ENCODE data around the gene RUSF1. TPM values are rescaled to one million over a fixed set of nuclear protein-coding genes. Genes with fewer than 3 reads are reported as not detected.
"Not testable (repeated sequence)": the region's sequence is repeated elsewhere in the genome, so short reads cannot be mapped to it uniquely, and the experiment has no call there.

RUSF1 gene
- polyA plus RNA-seq, 1 donor from 2014 or later: 19.8 TPM

DNA sequence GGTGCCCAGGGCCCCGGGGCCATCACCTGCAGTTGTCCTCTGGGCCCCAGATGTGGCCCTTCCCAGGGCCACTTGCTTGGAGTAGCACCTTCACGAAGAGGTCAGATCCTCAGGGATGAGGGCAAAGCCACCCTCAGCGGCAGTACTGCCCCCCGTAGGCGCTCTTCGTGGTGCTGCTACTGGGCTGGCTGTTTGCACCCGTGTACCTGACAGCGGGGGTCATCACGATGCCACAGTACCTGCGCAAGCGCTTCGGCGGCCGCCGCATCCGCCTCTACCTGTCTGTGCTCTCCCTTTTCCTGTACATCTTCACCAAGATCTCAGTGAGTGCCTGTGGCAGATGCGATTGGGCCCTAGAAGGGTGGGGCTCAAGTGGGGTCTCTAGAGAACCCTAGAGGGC, 22.6 kb downstream of the RUSF1 start:
- H3K4me3 Mint-ChIP-seq: peak overlapping the region in 2 of 4 donors; percentile 18 to 87
- no peak overlapping the region for H3K27ac Mint-ChIP-seq
- H3K36me3 Mint-ChIP-seq: peaks cover 4% of the 10 kb centered on the region
- H3K9me3 Mint-ChIP-seq: peaks cover 0 to 1% (median 0%) of the 10 kb centered on the region in 3 donors
- peaks cover 3 to 5% (median 4%) of the 10 kb centered on the region in 3 donors for H3K4me1 Mint-ChIP-seq
- H3K27me3 Mint-ChIP-seq: peaks cover 5% of the 10 kb centered on the region

DNA sequence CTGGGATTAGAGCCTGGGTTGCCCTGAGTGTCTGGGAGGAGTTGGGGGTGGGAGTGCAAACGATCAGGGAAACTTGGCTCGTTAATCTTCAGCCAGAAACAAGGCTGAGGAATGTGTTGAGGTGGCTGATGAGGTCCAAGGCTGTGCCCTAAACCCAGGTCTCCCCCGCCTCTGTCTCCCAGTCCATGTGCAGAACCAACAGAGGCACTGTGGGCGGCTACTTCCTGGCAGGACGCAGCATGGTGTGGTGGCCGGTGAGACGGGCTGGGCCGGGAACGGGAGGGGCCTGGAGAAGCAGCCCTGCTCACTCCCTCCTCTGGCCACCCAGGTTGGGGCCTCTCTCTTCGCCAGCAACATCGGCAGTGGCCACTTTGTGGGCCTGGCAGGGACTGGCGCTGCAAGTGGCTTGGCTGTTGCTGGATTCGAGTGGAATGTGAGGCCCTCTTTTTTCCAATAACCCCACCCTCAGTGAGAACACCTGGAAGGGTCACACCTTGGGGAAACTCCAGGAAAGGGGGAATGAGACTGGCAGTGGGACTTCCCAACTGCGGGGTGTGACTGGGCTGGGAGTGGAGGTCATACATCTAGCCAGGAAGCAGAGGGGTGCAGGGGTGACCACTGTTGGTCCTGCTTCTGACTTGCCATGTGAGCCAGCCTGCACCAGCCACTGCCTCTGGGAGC, 23.6 kb downstream of the RUSF1 start:
- H3K36me3 Mint-ChIP-seq: peaks cover 2% of the 10 kb centered on the region
- peaks cover 0 to 1% (median 0%) of the 10 kb centered on the region in 3 donors for H3K9me3 Mint-ChIP-seq
- H3K27me3 Mint-ChIP-seq: peaks cover 6% of the 10 kb centered on the region
- peak overlapping the region in 1 of 4 donors; percentile 50 for H3K4me3 Mint-ChIP-seq
- no peak overlapping the region for H3K27ac Mint-ChIP-seq
- peaks cover 3 to 5% (median 4%) of the 10 kb centered on the region in 3 donors for H3K4me1 Mint-ChIP-seq

DNA sequence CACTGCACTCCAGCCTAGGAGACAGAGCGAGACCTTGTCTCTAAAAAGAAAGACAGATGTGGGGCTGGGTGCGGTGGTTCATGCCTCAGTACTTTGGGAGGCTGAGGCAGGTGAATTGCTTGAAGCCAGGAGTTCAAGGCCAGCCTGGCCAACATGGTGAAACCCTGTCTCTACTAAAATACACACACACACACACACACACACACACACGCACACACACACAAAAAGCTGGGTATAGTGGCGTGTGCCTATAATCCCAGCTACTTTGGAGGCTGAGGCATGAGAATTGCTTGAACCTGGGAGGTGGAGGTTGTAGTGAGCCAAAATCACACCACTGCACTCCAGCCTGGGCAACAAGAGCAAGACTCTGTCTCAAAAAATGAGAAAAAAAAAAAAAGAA, 24.1 kb downstream of the RUSF1 start:
- not testable (repeated sequence) for H3K4me3 Mint-ChIP-seq, H3K9me3 Mint-ChIP-seq, H3K4me1 Mint-ChIP-seq, H3K27ac Mint-ChIP-seq, H3K27me3 Mint-ChIP-seq, H3K36me3 Mint-ChIP-seq

DNA sequence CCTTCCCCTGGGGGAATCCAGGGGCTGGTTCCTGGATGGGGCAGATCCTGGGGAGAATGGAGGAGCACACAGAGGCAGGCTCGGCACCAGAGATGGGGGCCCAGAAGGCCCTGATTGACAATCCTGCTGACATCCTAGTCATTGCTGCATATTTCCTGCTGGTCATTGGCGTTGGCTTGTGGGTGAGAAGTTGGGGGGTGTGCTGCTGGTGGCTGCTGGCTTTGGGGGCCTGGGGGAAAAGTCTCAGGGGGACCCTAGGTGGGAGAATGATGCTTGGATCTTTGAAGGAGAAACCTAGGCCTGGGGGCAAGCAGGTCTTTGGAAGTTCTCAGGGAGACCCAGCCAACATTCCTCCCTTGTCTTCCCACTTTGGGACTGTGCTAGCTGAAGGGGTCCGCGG, 25.1 kb downstream of the RUSF1 start, which contains the start of gene SLC5A2:
Gene SLC5A2, plus strand, starts transcription at position 43 of the 400 bp plus-strand sequence. Its CDS starts 14 bp downstream, at position 57.
- peaks cover 4 to 5% (median 4%) of the 10 kb centered on the region in 3 donors for H3K4me1 Mint-ChIP-seq
- peaks cover 0 to 1% (median 0%) of the 10 kb centered on the region in 3 donors for H3K9me3 Mint-ChIP-seq
- H3K4me3 Mint-ChIP-seq: peak within 1 kb of the TSS in 1 of 4 donors; percentile 24
- peaks cover 2% of the 10 kb centered on the region for H3K36me3 Mint-ChIP-seq
- peaks cover 8% of the 10 kb centered on the region for H3K27me3 Mint-ChIP-seq
- H3K27ac Mint-ChIP-seq: no peak within 1 kb of the TSS

DNA sequence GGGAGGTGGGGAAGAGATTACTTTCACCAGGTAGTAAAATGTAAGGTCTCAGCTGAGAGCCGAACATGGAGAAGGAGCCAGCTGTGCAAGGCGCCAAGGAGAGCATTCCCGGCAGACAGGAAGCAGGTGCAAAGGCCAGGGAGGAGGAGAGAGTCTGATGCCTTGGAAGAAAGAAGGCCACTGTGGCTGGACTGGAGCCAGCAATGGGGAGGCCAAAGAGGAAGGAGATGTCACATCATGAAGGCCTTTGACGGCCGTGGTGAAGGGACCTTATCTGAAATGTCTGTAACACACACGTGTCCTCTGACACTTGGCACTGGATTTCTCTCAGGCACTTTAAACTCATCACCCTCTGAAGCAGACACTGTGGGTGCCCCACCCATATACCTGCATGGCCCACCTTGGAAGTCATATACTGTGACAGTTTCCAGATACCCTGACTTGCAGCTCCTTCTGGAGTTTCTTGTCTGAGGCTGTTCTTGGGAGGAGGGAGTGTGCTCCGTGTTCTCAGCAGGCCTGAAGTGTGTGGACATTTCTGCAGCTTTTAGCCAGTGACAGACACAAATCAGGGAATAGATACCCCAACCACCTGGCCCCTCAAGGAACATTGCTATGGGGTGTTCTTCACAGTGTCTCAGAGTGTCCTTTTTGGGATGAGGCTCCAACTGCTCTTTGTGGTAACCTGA, 27.2 kb downstream of the RUSF1 start:
- H3K27me3 Mint-ChIP-seq: peaks cover 10% of the 10 kb centered on the region
- peak overlapping the region in 1 of 4 donors; percentile 24 for H3K4me3 Mint-ChIP-seq
- no peak overlapping the region for H3K27ac Mint-ChIP-seq
- peaks cover 0 to 8% (median 1%) of the 10 kb centered on the region in 3 donors for H3K4me1 Mint-ChIP-seq
- H3K9me3 Mint-ChIP-seq: peaks cover 0 to 1% (median 0%) of the 10 kb centered on the region in 3 donors
- peaks cover 2% of the 10 kb centered on the region for H3K36me3 Mint-ChIP-seq

DNA sequence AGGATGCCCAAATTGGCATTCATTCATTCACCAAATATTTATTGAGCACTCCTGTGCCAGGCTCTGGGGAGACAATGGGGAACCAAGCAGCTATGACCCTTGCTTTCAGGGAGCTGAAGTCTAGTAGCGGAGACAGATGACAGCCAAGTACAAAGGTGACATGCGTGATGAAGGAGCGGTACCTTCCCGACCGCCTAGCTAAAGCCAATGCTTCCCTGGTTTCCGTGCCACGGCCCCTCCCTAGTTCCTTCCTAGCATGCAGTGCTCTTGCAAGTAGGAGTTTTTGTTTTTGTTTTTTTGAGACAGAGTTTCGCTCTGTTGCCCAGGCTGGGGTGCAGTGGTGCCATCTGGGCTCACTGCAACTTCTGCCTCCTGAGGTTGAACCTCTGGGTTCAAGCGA, 28.4 kb downstream of the RUSF1 start:
- Mint-ChIP-seq H3K27me3 (peaks cover 10% of the 10 kb centered on the region), H3K9me3 (peaks cover 0 to 1% (median 0%) of the 10 kb centered on the region in 3 donors), H3K27ac (no peak overlapping the region), H3K36me3 (peaks cover 1% of the 10 kb centered on the region), H3K4me1 (peaks cover 0 to 8% (median 1%) of the 10 kb centered on the region in 3 donors), H3K4me3 (no peak overlapping the region)

DNA sequence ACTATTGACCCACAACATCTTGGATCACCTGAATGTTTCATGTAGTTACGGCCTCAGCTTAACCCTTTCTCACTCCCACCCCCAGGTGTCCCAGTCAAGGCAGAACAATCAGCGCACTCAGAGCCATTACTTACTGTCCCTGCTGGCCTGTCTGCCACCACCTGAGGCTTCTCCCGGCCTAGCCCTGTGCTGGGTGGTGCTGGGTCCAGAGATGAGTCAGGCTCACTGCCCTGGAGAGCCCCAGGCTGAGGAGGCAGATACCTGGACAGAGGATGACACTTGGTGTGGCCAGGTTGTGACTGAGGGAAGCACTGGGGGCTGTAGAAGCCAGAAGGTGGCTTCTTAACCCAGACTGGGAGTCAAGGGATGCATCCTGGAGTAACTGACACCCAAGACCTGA, 29.2 kb downstream of the RUSF1 start:
- peak overlapping the region in 1 of 4 donors; percentile 48 for H3K4me3 Mint-ChIP-seq
- peaks cover 0 to 8% (median 1%) of the 10 kb centered on the region in 3 donors for H3K4me1 Mint-ChIP-seq
- H3K27me3 Mint-ChIP-seq: peaks cover 10% of the 10 kb centered on the region
- peaks cover 1% of the 10 kb centered on the region for H3K36me3 Mint-ChIP-seq
- H3K9me3 Mint-ChIP-seq: peaks cover 0 to 1% (median 0%) of the 10 kb centered on the region in 3 donors
- H3K27ac Mint-ChIP-seq: no peak overlapping the region

DNA sequence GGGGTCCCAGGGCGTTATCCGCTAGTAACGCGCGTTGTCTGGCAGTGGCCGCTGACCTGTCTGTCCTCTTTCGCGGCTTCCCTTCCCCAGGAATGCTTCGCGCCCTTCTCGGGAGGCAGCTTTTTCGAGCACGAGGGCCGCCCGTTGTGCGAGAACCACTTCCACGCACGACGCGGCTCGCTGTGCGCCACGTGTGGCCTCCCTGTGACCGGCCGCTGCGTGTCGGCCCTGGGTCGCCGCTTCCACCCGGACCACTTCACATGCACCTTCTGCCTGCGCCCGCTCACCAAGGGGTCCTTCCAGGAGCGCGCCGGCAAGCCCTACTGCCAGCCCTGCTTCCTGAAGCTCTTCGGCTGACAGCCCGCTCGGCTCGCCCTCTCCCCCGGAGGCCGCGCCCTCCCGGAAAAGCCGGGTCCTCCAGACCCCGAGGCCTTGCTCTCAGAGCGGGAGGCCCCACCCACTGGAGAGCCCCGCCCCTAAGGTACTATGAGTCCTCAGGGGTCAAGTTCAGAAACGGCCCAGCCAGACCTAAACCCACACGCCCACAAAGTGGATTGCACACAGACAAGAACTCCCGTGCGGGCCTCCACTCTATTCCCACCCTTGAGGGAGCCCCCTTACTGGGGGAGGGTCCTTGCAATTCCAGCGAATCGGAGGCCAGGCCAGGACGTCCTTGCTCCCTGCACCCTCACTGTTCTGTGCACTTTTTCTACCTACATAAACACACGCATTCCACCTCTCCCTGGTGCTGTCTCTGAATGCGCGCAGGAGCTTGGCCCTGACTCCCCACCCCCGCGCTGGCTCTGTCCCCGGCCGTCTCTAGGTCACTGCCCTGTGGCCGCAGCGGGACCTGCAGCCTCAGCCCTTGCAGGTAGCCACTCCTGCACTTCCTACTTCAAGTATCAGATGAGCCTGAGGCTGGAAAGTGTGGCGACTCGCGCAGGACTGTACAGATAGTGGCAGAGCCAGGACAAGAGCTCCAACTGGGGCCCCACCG, 30.7 kb downstream of the RUSF1 start:
- Mint-ChIP-seq H3K27ac (no peak overlapping the region), H3K4me3 (peak overlapping the region; percentile 78 to 94 (median 88)), H3K27me3 (peaks cover 15% of the 10 kb centered on the region), H3K36me3 (peaks cover 1% of the 10 kb centered on the region), H3K9me3 (peaks cover 0 to 1% (median 0%) of the 10 kb centered on the region in 3 donors), H3K4me1 (peaks cover 2 to 8% (median 4%) of the 10 kb centered on the region in 3 donors)

DNA sequence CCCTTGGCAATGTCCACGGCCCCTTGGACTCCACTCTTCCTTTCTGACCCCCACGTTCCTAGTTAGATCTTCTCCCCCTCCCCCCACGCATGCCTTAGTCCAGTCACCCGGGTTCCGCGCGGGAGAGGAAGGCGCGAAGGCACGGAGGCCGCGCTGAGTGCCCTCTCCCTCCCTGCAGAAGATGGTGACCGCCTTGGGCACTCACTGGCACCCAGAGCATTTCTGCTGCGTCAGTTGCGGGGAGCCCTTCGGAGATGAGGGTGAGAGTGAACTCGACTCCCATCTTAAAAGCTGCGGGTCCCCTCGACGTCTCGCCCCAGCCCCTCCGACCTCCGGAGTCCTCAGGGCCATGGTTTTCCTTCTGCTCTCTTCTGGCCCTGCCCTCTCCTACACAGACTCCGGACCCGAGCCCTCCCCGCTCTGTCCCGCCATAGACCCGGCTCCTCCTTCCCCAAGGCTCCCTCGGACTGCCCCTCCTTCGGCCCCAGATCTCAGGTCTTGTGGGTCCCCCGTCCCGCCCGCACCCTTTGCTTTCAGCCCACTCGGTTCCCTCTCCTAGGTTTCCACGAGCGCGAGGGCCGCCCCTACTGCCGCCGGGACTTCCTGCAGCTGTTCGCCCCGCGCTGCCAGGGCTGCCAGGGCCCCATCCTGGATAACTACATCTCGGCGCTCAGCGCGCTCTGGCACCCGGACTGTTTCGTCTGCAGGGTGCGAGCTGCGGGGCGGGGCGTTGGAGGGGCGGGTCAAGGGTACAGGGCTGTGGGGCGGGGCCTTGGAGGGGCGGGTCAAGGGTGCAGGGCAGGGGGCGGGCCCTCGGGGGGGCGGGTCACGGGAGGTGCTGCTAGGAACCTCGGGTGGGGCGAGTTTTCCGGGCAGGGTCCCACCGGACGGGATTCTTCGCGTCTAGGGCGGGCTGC, 31.6 kb downstream of the RUSF1 start:
- H3K4me1 Mint-ChIP-seq: peaks cover 4 to 12% (median 4%) of the 10 kb centered on the region in 3 donors
- H3K27ac Mint-ChIP-seq: no peak overlapping the region
- H3K27me3 Mint-ChIP-seq: peaks cover 15% of the 10 kb centered on the region
- peaks cover 0 to 1% (median 0%) of the 10 kb centered on the region in 3 donors for H3K9me3 Mint-ChIP-seq
- peaks cover 1% of the 10 kb centered on the region for H3K36me3 Mint-ChIP-seq
- peak overlapping the region; percentile 80 to 94 (median 88) for H3K4me3 Mint-ChIP-seq

DNA sequence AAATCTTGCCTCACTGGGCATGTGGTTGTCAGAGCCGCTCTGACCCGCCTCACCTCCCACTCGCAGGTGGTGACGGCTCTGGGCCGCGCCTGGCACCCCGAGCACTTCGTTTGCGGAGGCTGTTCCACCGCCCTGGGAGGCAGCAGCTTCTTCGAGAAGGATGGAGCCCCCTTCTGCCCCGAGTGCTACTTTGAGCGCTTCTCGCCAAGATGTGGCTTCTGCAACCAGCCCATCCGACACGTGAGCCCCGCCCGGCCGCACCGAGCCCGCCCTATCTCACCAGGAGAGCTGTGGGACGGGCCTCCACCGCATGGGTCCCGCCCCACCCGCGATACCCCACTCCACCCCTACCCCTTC, 32.3 kb downstream of the RUSF1 start:
- H3K9me3 Mint-ChIP-seq: peaks cover 0 to 1% (median 0%) of the 10 kb centered on the region in 3 donors
- H3K27me3 Mint-ChIP-seq: peaks cover 19% of the 10 kb centered on the region
- no peak overlapping the region for H3K27ac Mint-ChIP-seq
- peaks cover 1% of the 10 kb centered on the region for H3K36me3 Mint-ChIP-seq
- peaks cover 4 to 15% (median 8%) of the 10 kb centered on the region in 3 donors for H3K4me1 Mint-ChIP-seq
- peak overlapping the region; percentile 80 to 94 (median 88) for H3K4me3 Mint-ChIP-seq

DNA sequence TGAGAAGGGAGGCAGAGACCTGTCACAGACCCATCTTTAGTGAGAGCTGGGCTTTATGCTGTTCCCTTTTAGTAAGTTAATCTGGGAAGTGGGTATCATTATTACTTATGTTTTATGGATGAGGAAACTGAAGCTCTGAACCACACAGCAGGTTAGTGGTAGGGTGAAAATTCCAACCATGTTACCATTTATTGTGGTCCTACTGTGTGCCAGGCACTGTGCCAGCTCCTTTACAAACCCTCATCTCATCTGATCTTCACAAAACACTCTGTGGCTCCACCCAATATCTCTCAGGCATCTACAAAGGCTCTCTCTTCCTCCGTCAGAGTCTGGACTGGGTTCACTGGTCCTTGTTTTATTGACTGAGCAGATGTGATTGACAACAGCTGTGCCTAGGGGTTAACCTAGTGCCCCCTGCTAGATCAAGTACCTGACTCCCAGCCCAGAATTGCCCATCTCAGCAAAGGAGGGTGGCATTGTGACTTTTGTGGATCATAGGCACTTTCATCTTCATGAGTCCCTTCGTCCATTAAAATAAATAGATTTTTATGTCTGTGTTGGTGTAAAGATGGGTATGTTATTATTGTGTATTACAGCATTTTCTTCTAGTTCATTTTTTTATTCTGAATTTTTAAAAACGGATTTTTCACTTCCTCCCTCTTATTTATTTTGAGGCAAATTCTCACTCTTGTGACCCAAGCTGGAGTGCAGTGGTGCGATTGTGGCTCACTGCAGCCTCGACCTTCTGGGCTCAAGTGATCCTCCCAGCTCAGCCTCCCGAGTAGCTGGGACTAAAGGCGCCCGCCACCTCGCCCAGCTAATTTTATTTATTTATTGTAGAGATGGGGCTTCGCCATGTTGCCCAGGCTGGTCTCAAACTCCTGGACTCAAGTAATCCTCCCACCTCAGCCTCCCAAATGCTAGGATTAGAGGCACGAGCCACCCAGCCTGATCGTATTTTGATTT, 33.1 kb downstream of the RUSF1 start:
- H3K27ac Mint-ChIP-seq: no peak overlapping the region
- peak overlapping the region in 2 of 4 donors; percentile 8 to 47 for H3K4me3 Mint-ChIP-seq
- no peaks in the 10 kb centered on the region for H3K9me3 Mint-ChIP-seq
- H3K4me1 Mint-ChIP-seq: peaks cover 4 to 19% (median 8%) of the 10 kb centered on the region in 3 donors
- peaks cover 19% of the 10 kb centered on the region for H3K27me3 Mint-ChIP-seq
- peaks cover 1% of the 10 kb centered on the region for H3K36me3 Mint-ChIP-seq

DNA sequence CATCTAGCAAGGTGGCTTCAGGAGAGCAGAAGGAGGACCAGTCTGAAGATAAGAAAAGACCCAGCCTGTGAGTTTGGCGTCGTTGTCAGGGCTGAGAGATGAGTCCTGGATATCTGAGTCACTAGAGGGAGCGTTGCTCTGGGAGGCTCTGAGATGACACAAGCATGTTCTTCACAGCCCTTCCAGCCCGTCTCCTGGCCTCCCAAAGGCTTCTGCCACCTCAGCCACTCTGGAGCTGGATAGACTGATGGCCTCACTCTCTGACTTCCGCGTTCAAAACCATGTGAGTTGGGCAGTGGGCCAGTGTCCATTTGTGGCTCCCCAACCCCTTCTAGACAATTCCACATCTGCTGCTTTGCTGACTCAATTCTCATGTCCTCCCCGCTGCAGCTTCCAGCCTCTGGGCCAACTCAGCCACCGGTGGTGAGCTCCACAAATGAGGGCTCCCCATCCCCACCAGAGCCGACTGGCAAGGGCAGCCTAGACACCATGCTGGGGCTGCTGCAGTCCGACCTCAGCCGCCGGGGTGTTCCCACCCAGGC, 33.9 kb downstream of the RUSF1 start:
- Mint-ChIP-seq H3K27me3 (peaks cover 16% of the 10 kb centered on the region), H3K4me3 (peak overlapping the region in 1 of 4 donors; percentile 47), H3K4me1 (peaks cover 4 to 19% (median 8%) of the 10 kb centered on the region in 3 donors), H3K9me3 (no peaks in the 10 kb centered on the region), H3K36me3 (peaks cover 1% of the 10 kb centered on the region), H3K27ac (no peak overlapping the region)
